ENCODE data around the gene PRR13.
"Not testable (repeated sequence)": the region's sequence is repeated elsewhere in the genome, so short reads cannot be mapped to it uniquely, and the experiment has no call there.

PRR13 gene

GRCh38 chr12:53468282-53468681 lies 26.7 kb downstream of the PRR13 start:
- DNase-seq (ENCODE audit: low read depth in 2 of 2) = no peak

- DNase-seq (ENCODE audit: low read depth in 2 of 2) = no peak
Observed at GRCh38 chr12:53472056-53472582, 30.6 kb downstream of the PRR13 start.

- no peak for DNase-seq (ENCODE audit: low read depth in 2 of 2)
Observed at GRCh38 chr12:53474077-53474476, 32.5 kb downstream of the PRR13 start.

- no peak for DNase-seq (ENCODE audit: low read depth in 2 of 2)
Observed at GRCh38 chr12:53474819-53475218, 33.3 kb downstream of the PRR13 start.

GRCh38 chr12:53476769-53477209 lies 35.3 kb downstream of the PRR13 start:
- DNase-seq (ENCODE audit: low read depth in 2 of 2) = no peak

GRCh38 chr12:53478865-53479264 lies 37.3 kb downstream of the PRR13 start:
- no peak for DNase-seq (ENCODE audit: low read depth in 2 of 2)

- no peak for DNase-seq (ENCODE audit: low read depth in 2 of 2)
Observed at GRCh38 chr12:53479331-53479730, 37.8 kb downstream of the PRR13 start.

- no peak for DNase-seq (ENCODE audit: low read depth in 2 of 2)
Observed at GRCh38 chr12:53480491-53481442, 39.2 kb downstream of the PRR13 start.

GRCh38 chr12:53481458-53481857 lies 39.9 kb downstream of the PRR13 start:
- not testable (repeated sequence) for DNase-seq (ENCODE audit: low read depth in 2 of 2)

- DNase-seq (ENCODE audit: low read depth in 2 of 2) = no peak
Observed at GRCh38 chr12:53481939-53482586, 40.5 kb downstream of the PRR13 start.

GRCh38 chr12:53482626-53483168 lies 41.2 kb downstream of the PRR13 start:
- DNase-seq (ENCODE audit: low read depth in 2 of 2) = no peak

- DNase-seq (ENCODE audit: low read depth in 2 of 2) = no peak
Observed at GRCh38 chr12:53483225-53483978, 41.9 kb downstream of the PRR13 start.

- DNase-seq (ENCODE audit: low read depth in 2 of 2) = no peak
Observed at GRCh38 chr12:53483979-53484377, 42.4 kb downstream of the PRR13 start.

GRCh38 chr12:53484686-53485575 lies 43.4 kb downstream of the PRR13 start:
- DNase-seq (ENCODE audit: low read depth in 2 of 2) = no peak

- DNase-seq (ENCODE audit: low read depth in 2 of 2) = no peak
Observed at GRCh38 chr12:53485955-53486735, 44.6 kb downstream of the PRR13 start.

- no peak for DNase-seq (ENCODE audit: low read depth in 2 of 2)
Observed at GRCh38 chr12:53486736-53487487, 45.4 kb downstream of the PRR13 start.

GRCh38 chr12:53489242-53489864 lies 47.8 kb downstream of the PRR13 start:
- DNase-seq (ENCODE audit: low read depth in 2 of 2) = no peak

GRCh38 chr12:53492188-53492587 lies 50.7 kb downstream of the PRR13 start:
- DNase-seq (ENCODE audit: low read depth in 2 of 2) = no peak
